NT2/D1 (cell line): Measurements from ENCODE around the gene CAMK2G.

ENCODE experiments used
- DNase-seq: peaks from one replicate; pipeline ENCODE4 v3.0.0-alpha.2; 2011; ENCODE audit warnings: low read depth, low spot score
- H3K27me3 ChIP-seq: 2 replicates; pipeline ENCODE4 v1.6.0; 2011; ENCODE audit warnings: mild to moderate bottlenecking; ENCODE audit not compliant: insufficient read length, insufficient read depth
- H3K36me3 ChIP-seq: 2 replicates; pipeline ENCODE4 v1.6.1; 2011; ENCODE audit warnings: mild to moderate bottlenecking, low read length, mixed read lengths; ENCODE audit not compliant: insufficient read depth, insufficient read length
- H3K4me1 ChIP-seq: 2 replicates; pipeline ENCODE4 v1.5.1; 2011; ENCODE audit not compliant: insufficient read depth, insufficient read length
- H3K4me3 ChIP-seq: 2 replicates; pipeline ENCODE4 v1.5.1; 2011; ENCODE audit warnings: low read depth; ENCODE audit not compliant: insufficient read length
- H3K9ac ChIP-seq: 2 replicates; pipeline ENCODE4 v1.6.0; 2011; ENCODE audit warnings: low read depth; ENCODE audit not compliant: insufficient read length
- H3K9me3 ChIP-seq: 2 replicates; pipeline ENCODE4 v1.5.1; 2011; ENCODE audit warnings: mild to moderate bottlenecking, low read length; ENCODE audit not compliant: insufficient read depth
- SUZ12 ChIP-seq: IDR thresholded peaks from 2 replicates; pipeline ENCODE4 v1.6.1; 2011; ENCODE audit not compliant: insufficient read length, insufficient read depth; ENCODE audit errors: extremely low read depth
- YY1 ChIP-seq: IDR thresholded peaks from 2 replicates; pipeline ENCODE4 v1.6.1; 2011; ENCODE audit not compliant: insufficient read length, insufficient read depth
- ZNF274 ChIP-seq: IDR thresholded peaks from 2 replicates; pipeline ENCODE4 v1.6.1; 2011; ENCODE audit warnings: mild to moderate bottlenecking, low read depth, low read length

Gene CAMK2G

GRCh38 chr10:73872190-73872710 is 2.1 kb downstream of the CAMK2G start:
- peaks cover 52% of the 10 kb centered on the region for H3K36me3 ChIP-seq
- no peaks in the 10 kb centered on the region for H3K27me3 ChIP-seq
- H3K4me3 ChIP-seq = no peak overlapping the region
- H3K9me3 ChIP-seq = no peaks in the 10 kb centered on the region
- peaks cover 14% of the 10 kb centered on the region for H3K4me1 ChIP-seq
- TF ChIP-seq YY1 (no peak), ZNF274 (no peak), SUZ12 (no peak)
- no peak overlapping the region for H3K9ac ChIP-seq
- DNase-seq = no peak

- Histone ChIP-seq H3K36me3 (peaks cover 57% of the 10 kb centered on the region), H3K9ac (no peak overlapping the region), H3K27me3 (no peaks in the 10 kb centered on the region), H3K4me3 (no peak overlapping the region), H3K9me3 (no peaks in the 10 kb centered on the region), H3K4me1 (peaks cover 18% of the 10 kb centered on the region)
- no peak for DNase-seq
- no peak for TF ChIP-seq SUZ12
These were observed 2.8 kb downstream of the CAMK2G start for GRCh38 chr10:73871295-73872189.

- peaks cover 10% of the 10 kb centered on the region for H3K4me1 ChIP-seq
- H3K9ac ChIP-seq = no peak overlapping the region
- H3K9me3 ChIP-seq = no peaks in the 10 kb centered on the region
- DNase-seq = no peak
- H3K36me3 ChIP-seq = peaks cover 73% of the 10 kb centered on the region
- TF ChIP-seq ZNF274 (no peak), YY1 (no peak), SUZ12 (no peak)
- no peak overlapping the region for H3K4me3 ChIP-seq
- H3K27me3 ChIP-seq = no peaks in the 10 kb centered on the region
These were observed 5.6 kb downstream of the CAMK2G start for GRCh38 chr10:73868655-73869195.

GRCh38 chr10:73867871-73868631 is 6.3 kb downstream of the CAMK2G start:
- no peak for TF ChIP-seq ZNF274
- H3K36me3 ChIP-seq = peaks cover 77% of the 10 kb centered on the region
- no peak overlapping the region for H3K4me3 ChIP-seq
- no peaks in the 10 kb centered on the region for H3K9me3 ChIP-seq
- peaks cover 7% of the 10 kb centered on the region for H3K4me1 ChIP-seq
- H3K9ac ChIP-seq = no peak overlapping the region
- no peaks in the 10 kb centered on the region for H3K27me3 ChIP-seq
- no peak for DNase-seq

GRCh38 chr10:73867126-73867807 is 7.1 kb downstream of the CAMK2G start:
- H3K27me3 ChIP-seq = no peaks in the 10 kb centered on the region
- H3K4me3 ChIP-seq = no peak overlapping the region
- TF ChIP-seq ZNF274 (no peak), YY1 (no peak), SUZ12 (no peak)
- H3K9me3 ChIP-seq = no peaks in the 10 kb centered on the region
- peaks cover 5% of the 10 kb centered on the region for H3K4me1 ChIP-seq
- H3K36me3 ChIP-seq = peaks cover 71% of the 10 kb centered on the region
- no peak for DNase-seq
- H3K9ac ChIP-seq = no peak overlapping the region

- no peak for TF ChIP-seq SUZ12
- TF ChIP-seq ZNF274 = no peak
- no peak for TF ChIP-seq YY1
- H3K9me3 ChIP-seq = no peaks in the 10 kb centered on the region
- H3K4me3 ChIP-seq = no peak overlapping the region
- H3K9ac ChIP-seq = no peak overlapping the region
- no peak for DNase-seq
- no peaks in the 10 kb centered on the region for H3K27me3 ChIP-seq
- peaks cover 5% of the 10 kb centered on the region for H3K4me1 ChIP-seq
- peaks cover 65% of the 10 kb centered on the region for H3K36me3 ChIP-seq
These were observed 7.7 kb downstream of the CAMK2G start for GRCh38 chr10:73866621-73867020.
